BJ (cell line): Measurements from ENCODE around the gene SETD3. TPM values are rescaled to one million over a fixed set of nuclear protein-coding genes. Genes with fewer than 3 reads are reported as not detected.

Experiments used
- CTCF ChIA-PET: fragments of 350-600 bp; formaldehyde crosslinking; extraction: SDS; loops from one replicate; lab custom pipeline; 2021; ENCODE audit warnings: antibody characterized with exemption, inconsistent platforms; lab: Yijun Ruan, JAX
- POLR2A ChIA-PET: fragments of 300-600 bp; sonication (Branson Sonifier 250); formaldehyde crosslinking; extraction: SDS; loops from one replicate; lab custom pipeline; 2021; ENCODE audit warnings: antibody characterized with exemption; lab: Charles Lee
- DNase-seq: peaks from one replicate; pipeline ENCODE4 v3.0.0-alpha.2; 2011; ENCODE audit warnings: low read depth
- H3K27me3 ChIP-seq: 2 replicates; pipeline ENCODE4 v1.6.0; 2011; ENCODE audit warnings: low read length; ENCODE audit not compliant: control insufficient read depth, insufficient read depth
- H3K36me3 ChIP-seq: 2 replicates; pipeline ENCODE4 v1.5.1; 2011; ENCODE audit warnings: low read length; ENCODE audit not compliant: control insufficient read depth, insufficient read depth
- H3K4me3 ChIP-seq: 2 replicates; pipeline ENCODE4 v1.5.1; 2011; ENCODE audit warnings: low read depth, mild to moderate bottlenecking, control low read depth, low read length
- polyA plus RNA-seq: library from polyadenylated mRNA; depleted of rRNA; stranded (reverse); fragments of >200 nt; gene quantifications from 2 replicates; pipeline ENCODE4 v1.2.3, GENCODE V29; 2011
- TF ChIP-seq, protein P1 (sequence below): IDR thresholded peaks from 2 replicates; pipeline ENCODE4 v1.5.1; 2011; ENCODE audit warnings: low read depth, mild to moderate bottlenecking, control low read depth, inconsistent platforms, low read length, moderate library complexity; ENCODE audit not compliant: insufficient read depth

The SETD3 gene
- polyA plus RNA-seq, 1 experiment: 20.2 TPM

DNA sequence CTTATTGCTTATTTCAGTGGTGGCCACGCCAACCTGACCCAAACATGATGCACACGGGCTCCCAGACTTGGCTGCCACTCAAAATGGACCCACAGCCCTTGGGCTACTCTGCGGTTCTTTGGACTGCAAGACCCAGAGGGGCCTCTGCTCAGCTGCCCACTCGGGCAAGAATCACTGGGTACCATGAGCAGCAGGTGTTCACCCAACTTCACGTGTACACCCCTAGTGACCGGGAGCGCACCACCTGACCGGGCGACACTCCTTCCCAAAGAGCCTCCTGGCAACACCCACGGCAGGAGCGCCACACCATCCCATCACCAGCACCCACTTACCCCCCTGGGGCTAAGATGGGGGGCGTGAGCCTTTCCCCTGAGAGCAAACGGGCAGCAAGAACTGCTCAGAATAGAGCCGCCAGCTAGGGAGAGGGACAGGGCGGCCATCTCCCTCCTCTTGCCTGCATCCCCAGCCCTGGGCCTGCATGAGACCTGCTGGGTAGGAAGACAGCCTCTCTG, 32.6 kb upstream of the SETD3 start:
- Histone ChIP-seq H3K36me3 (peaks cover 35% of the 10 kb centered on the region), H3K27me3 (no peaks in the 10 kb centered on the region), H3K4me3 (no peak overlapping the region)
- CTCF ChIA-PET: interaction anchor here (0.6 to 3.1 kb wide), 3 partner anchors 110 to 567 kb away, joined by 3 to 12 read pairs (median 3); no protein-coding TSS in a partner anchor
- no peak for DNase-seq
- TF ChIP-seq, protein P1, sequence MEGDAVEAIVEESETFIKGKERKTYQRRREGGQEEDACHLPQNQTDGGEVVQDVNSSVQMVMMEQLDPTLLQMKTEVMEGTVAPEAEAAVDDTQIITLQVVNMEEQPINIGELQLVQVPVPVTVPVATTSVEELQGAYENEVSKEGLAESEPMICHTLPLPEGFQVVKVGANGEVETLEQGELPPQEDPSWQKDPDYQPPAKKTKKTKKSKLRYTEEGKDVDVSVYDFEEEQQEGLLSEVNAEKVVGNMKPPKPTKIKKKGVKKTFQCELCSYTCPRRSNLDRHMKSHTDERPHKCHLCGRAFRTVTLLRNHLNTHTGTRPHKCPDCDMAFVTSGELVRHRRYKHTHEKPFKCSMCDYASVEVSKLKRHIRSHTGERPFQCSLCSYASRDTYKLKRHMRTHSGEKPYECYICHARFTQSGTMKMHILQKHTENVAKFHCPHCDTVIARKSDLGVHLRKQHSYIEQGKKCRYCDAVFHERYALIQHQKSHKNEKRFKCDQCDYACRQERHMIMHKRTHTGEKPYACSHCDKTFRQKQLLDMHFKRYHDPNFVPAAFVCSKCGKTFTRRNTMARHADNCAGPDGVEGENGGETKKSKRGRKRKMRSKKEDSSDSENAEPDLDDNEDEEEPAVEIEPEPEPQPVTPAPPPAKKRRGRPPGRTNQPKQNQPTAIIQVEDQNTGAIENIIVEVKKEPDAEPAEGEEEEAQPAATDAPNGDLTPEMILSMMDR: no peak
- POLR2A ChIA-PET: no interaction called here

DNA sequence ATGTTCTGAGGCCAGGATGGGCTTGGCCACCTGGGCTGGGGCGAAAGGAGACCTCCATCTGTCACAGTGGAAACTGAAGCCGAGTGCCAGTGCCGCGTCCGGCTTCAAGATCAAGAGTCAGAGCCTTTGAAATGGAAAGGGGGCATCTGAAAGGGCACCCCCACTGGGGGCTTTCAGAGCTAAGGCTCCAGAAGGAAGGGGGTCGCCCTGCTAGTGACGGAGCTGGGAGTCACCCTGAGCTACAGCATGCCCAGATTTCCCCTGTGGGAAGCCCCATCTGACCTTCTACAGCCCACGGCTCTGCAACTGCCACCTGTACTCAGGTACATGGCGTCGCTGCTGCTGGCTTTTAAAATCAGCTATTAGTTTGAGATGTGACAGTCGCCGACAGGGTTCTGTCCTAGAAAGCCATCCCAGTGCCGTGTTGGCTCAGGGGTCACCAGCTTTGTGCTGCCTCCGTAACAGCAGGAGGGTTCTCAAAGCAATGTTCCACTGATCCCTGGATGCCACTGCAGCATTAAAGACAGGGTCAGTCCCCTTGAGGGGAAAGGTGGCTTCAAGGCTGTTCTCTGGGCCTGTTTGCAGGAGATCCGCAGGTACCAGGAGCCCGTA, 32.0 kb upstream of the SETD3 start:
- TF ChIP-seq, protein P1: no peak
- POLR2A ChIA-PET: no interaction called here
- no peak for DNase-seq
- CTCF ChIA-PET: interaction anchor here (0.6 to 3.1 kb wide), 4 partner anchors 110 to 773 kb away, joined by 3 to 12 read pairs (median 4); no protein-coding TSS in a partner anchor
- Histone ChIP-seq H3K4me3 (no peak overlapping the region), H3K27me3 (no peaks in the 10 kb centered on the region), H3K36me3 (peaks cover 40% of the 10 kb centered on the region)

DNA sequence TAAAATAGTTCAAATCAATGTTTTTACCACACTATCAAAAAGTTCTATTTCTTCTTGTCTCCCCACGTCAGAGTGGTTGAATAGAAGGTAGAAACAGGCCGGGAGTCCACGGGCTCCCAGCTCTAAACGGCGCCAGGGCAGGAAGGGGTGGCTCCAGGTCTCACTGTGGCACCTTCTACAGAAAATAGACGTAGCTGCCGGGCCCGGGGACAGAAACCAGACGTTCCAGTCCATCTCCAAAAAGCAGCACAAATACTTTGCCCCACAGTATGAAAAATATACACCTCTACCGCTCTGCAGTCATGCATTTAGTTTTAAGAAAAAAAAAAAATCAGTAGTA, 31.4 kb upstream of the SETD3 start:
- no peak for DNase-seq
- Histone ChIP-seq H3K36me3 (peaks cover 45% of the 10 kb centered on the region), H3K27me3 (no peaks in the 10 kb centered on the region), H3K4me3 (no peak overlapping the region)
- TF ChIP-seq, protein P1: no peak
- CTCF ChIA-PET: interaction anchor here (0.8 to 3.1 kb wide), 3 partner anchors 111 to 773 kb away, joined by 3 to 12 read pairs (median 4); no protein-coding TSS in a partner anchor
- POLR2A ChIA-PET: no interaction called here

DNA sequence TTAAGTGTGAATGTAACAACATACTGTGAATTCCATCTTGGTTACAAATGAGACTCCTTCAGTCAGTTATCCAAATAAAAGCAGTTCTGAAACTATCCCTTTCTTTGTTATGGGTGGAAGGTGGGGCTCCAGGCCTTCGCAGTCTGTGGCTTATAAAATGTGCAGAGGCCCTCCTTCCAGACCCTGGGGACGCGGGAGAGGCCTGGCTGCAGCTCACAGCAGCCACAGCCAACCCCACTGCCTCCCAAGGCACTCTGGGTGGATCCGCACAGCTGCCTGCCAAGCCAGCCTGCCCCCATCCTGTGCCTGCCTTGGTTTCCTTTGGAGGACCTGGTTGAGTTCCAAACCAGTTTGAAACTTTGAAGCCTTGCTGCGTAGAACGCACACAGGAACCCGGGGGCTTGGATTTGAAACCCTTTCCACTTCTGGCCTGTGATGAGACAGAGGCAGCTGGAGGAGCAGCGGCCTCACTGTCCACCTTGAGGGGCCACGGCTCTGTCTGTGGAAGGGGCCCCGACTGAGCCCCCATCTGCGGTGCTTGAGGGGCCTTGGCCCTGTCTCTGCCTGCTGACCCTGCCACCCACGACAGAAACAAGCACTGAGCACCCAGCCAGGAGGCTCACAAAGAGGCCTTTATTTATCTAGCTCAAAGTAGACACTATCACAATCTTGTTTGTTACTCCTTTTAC, 30.9 kb upstream of the SETD3 start:
- TF ChIP-seq, protein P1: no peak
- Histone ChIP-seq H3K36me3 (peaks cover 49% of the 10 kb centered on the region), H3K27me3 (no peaks in the 10 kb centered on the region), H3K4me3 (no peak overlapping the region)
- CTCF ChIA-PET: interaction anchor here (1.2 to 3.1 kb wide), 2 partner anchors 111 to 117 kb away, joined by 4 to 12 read pairs; no protein-coding TSS in a partner anchor
- POLR2A ChIA-PET: no interaction called here
- DNase-seq: no peak

DNA sequence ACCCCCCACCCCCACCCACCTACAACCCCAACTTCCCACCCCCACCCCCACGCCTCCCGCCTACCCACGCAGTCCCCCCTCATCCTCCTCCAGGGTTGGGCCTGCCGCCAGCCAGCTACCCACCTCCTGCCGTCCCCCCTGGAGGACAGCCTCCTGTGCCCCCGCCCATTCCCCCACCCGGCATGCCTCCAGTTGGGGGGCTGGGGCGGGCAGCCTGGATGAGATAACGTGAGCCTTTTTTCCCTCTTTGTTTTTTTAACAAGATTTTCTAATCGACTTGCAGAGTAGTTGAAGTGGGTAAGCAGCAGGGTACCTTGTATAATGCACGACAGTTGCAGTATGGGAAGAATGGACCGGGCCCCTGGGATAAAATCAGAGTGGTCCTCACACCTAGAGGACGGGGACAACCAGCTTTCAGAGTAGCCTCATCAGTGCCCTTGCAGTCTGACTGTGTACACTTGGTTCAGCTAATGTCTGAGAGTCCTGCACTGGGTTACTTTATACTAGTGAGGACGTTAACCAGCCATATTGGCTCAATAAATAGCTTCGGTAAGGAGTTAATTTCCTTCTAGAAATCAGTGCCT, 30.0 kb upstream of the SETD3 start:
- CTCF ChIA-PET: interaction anchor here (3.1 kb wide), 1 partner anchor 118 kb away, joined by 12 read pairs; no protein-coding TSS in a partner anchor
- TF ChIP-seq, protein P1: no peak

More for the DNA sequence above, 30.0 kb upstream of the SETD3 start:
- Histone ChIP-seq H3K36me3 (peaks cover 46% of the 10 kb centered on the region), H3K4me3 (no peak overlapping the region), H3K27me3 (no peaks in the 10 kb centered on the region)
- no peak for DNase-seq
- POLR2A ChIA-PET: no interaction called here
